Lower leg skin (tissue), 4 donors: ENCODE measurements around the gene ME1. TPM values are rescaled to one million over a fixed set of nuclear protein-coding genes. Genes with fewer than 3 reads are reported as not detected.
"Not testable (repeated sequence)": the region's sequence is repeated elsewhere in the genome, so short reads cannot be mapped to it uniquely, and the experiment has no call there.

ENCODE experiments used
- DNase-seq, 2 donors: peaks; one replicate each; pipeline ENCODE4 v3.0.0-alpha.2; 2019; ENCODE audit warnings: low spot score in 2 of 2
- H3K4me3 ChIP-seq: fragments of 200-600 bp; sonication (generic); 2 replicates; pipeline ENCODE4 v1.5.1; 2017; ENCODE audit warnings: mild to moderate bottlenecking, low read depth; ENCODE audit not compliant: poor library complexity, severe bottlenecking
- CTCF ChIP-seq, 3 donors: fragments of 450-650 bp; IDR thresholded peaks; one replicate each; pipeline ENCODE4 v1.5.1; 2016; ENCODE audit warnings: antibody characterized with exemption in 3 of 3, mild to moderate bottlenecking in 3 of 3, moderate library complexity in 2 of 3
- POLR2A ChIP-seq, 2 donors: fragments of 450-650 bp; IDR thresholded peaks; one replicate each; pipeline ENCODE4 v1.6.1; 2016 to 2017; ENCODE audit warnings: antibody characterized with exemption in 2 of 2, mild to moderate bottlenecking in 1 of 2, moderate library complexity in 1 of 2
- WGBS, 2 donors: methylation state at CpG; one replicate each; pipeline ENCODE4 v1.1.5; 2018; 5-methylcytosine and 5-hydroxymethylcytosine counted together
- intact Hi-C: fragments of 100-400 bp; cut with DNase I; formaldehyde crosslinking; loops from one replicate; pipeline ENCODE4 v1.15.0; 2023; ENCODE audit warnings: low total_unique reads
- total RNA-seq, 4 donors: library from RNA; depleted of rRNA; stranded (reverse); fragments of >200 nt; gene quantifications; one replicate each; pipeline ENCODE4 v1.1.0, GENCODE V29; 2016

The ME1 gene
- total RNA-seq, 4 donors from 2014 or later, result 17.3 to 55.0 (median 20.8) TPM

GRCh38 chr6:83260577-83260976 lies 170.3 kb downstream of the ME1 start:
- no peak for DNase-seq
- H3K4me3 ChIP-seq, result no peak overlapping the region
- intact Hi-C loops, result no loop called here
- TF ChIP-seq POLR2A (IDR thresholded peaks at IDR 0.05) (no peak), CTCF (IDR thresholded peaks at IDR 0.05) (no peak)

DNA sequence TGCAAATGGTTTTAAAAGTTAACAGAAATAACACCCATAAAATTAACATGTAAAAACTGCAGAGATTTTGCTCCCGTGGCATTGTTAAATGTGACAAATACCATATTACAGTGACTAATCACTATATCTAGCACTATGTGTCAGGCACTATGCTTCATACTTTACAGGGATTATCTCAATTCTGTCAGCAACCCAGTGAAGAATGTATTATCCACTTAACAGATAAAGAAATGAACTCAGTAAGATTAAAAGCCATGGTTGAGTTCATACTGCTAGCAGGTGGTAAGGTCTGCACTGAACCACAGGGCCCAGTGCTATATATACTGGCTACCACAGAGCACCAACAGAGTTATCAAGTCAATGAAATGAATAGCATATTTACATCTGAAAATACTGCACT lies 172.3 kb downstream of the ME1 start:
- no peak for DNase-seq
- no peak overlapping the region for H3K4me3 ChIP-seq
- WGBS, 2 donors, result 75 to 78% methylated on average over 1 of the region's 1 CpG
- no peak for TF ChIP-seq CTCF (IDR thresholded peaks at IDR 0.05)
- TF ChIP-seq POLR2A (IDR thresholded peaks at IDR 0.05), result no peak
- intact Hi-C loops, result loop anchor here (5.0 kb wide), 1 partner anchor 1561 kb away; no protein-coding TSS in a partner anchor

DNA sequence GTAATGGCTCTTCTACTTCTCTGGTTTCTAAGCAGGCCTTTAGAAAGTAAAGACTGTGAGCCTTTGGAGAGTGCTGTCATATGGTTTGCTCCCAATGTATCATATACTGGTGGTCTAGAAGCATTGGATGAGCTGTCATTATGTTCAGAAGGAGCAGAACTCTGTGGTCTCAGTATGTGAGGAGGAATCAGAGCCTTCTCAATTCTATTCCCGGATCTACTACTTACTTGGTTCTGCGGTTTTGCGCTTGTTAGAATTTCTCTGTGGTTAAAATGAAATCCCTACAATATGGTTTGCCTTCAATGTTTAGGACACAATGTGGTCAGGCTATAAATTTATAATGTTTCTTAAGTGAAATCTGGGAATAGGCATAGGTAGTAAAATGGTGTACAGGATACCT lies 173.1 kb downstream of the ME1 start:
- H3K4me3 ChIP-seq, result no peak overlapping the region
- intact Hi-C loops, result loop anchor here (5.0 kb wide), 1 partner anchor 1560 kb away; no protein-coding TSS in a partner anchor
- WGBS, 2 donors, result 96 to 97% methylated on average over 3 of the region's 3 CpGs
- TF ChIP-seq POLR2A (IDR thresholded peaks at IDR 0.05) (no peak), CTCF (IDR thresholded peaks at IDR 0.05) (no peak)
- DNase-seq, result no peak

DNA sequence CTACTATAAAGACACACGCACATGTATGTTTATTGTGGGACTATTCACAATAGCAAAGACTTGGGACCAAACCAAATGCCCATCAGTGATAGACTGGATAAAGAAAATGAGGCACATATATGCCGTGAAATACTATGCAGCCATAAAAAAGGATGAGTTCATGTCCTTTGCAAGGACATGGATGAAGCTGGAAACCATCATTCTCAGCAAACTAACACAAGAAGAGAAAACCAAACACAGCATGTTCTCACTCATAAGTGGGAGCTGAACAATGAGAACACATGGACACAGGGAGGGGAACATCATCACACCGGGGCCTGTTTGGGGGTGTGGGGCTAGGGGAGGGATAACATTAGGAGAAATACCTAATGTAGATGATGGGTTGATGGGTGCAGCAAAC lies 174.1 kb downstream of the ME1 start:
- WGBS, 2 donors, result 94 to 95% methylated on average over 3 of the region's 3 CpGs
- not testable (repeated sequence) for H3K4me3 ChIP-seq, DNase-seq
- intact Hi-C loops, result loop anchor here (5.0 kb wide), 1 partner anchor 1559 kb away; no protein-coding TSS in a partner anchor

- intact Hi-C loops, result no loop called here
- TF ChIP-seq CTCF (IDR thresholded peaks at IDR 0.05) (no peak), POLR2A (IDR thresholded peaks at IDR 0.05) (no peak)
- no peak for DNase-seq
- no peak overlapping the region for H3K4me3 ChIP-seq
- WGBS, 2 donors, result 82 to 83% methylated on average over 1 of the region's 1 CpG
Measured at GRCh38 chr6:83252719-83253118, 178.1 kb downstream of the ME1 start.

DNA sequence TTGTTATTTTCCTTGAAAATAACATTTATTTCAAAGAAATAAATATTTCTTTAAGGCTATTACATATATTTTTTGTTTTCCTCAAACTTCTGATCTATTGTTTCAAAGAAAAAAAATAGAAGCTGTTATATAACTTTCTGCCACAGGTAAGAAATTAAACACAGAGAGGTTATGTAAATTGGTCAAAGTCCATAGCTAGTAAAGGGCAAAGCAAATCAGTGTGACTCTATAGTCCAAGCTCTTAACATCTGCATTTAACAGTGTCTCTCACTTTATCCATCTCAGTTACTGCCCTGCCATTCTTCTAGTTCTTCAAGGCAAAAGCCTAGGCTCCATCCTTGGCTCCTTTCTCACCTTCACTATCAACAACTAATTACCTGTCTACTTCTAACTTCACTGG lies 180.6 kb downstream of the ME1 start:
- TF ChIP-seq POLR2A (IDR thresholded peaks at IDR 0.05) (no peak), CTCF (IDR thresholded peaks at IDR 0.05) (no peak)
- no peak overlapping the region for H3K4me3 ChIP-seq
- intact Hi-C loops, result no loop called here
- no peak for DNase-seq
